Astrocyte (in vitro differentiated cells and primary cell): ENCODE measurements around the gene ZBTB34.

Experiments
- CTCF ChIP-seq: IDR thresholded peaks from 2 replicates; pipeline ENCODE4 v1.5.1; 2011; ENCODE audit warnings: low read depth, mild to moderate bottlenecking, inconsistent platforms, low read length, moderate library complexity; ENCODE audit not compliant: insufficient read depth
- EZH2 ChIP-seq: IDR thresholded peaks from 2 replicates; pipeline ENCODE4 v1.6.1; 2012; ENCODE audit warnings: mild to moderate bottlenecking, low read length, inconsistent platforms; ENCODE audit not compliant: insufficient read depth

- no peak for TF ChIP-seq EZH2
- TF ChIP-seq CTCF, result no peak
Measured at GRCh38 chr9:126883636-126884035, 23.2 kb downstream of the ZBTB34 start.
